HG03060 (cell line): Measurements from ENCODE around the gene PLA2G4F.

ENCODE experiments used
- ATAC-seq: cut with Tn5 transposase; IDR thresholded peaks from one replicate; pipeline ENCODE4 v1.9.1; 2021; ENCODE audit warnings: low read depth, moderate number of reproducible peaks; ENCODE audit not compliant: unreplicated experiment

PLA2G4F gene

DNA sequence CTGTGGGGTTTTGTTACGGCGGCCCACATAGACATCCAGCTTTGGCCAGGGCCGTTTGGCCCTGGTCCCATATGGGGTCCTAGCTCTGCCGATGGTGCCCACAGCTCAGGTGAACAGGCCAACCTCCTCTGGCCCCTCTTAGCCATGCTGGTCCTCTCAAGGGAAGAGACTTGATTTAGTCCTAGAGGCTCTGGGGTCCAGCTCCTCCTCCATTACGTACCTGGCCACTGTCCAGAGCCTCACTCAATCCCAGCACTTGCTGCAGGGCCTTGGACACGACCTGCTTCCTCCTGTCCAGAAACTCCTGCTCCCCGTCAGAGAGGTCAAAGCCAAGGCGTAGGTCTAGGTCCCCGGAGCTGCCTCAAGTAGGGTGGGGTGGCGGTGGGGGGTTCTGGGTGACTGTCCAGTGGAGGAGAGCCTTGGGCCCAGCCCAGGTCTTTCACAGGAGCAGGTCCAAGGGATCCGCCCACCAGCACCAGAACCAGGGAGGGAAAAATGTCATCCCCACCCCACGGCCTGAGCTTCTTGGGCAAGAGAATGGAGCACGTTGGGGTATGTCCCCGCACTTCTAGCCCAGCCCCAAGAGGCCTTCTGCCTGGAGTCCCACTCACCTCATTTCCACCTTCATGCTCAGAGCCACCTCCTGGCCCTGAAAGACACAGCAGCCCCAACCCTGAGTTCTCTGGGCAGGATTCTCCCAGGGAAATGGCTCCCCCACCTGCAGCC is 6.8 kb downstream of the PLA2G4F start:
- no peak for ATAC-seq

DNA sequence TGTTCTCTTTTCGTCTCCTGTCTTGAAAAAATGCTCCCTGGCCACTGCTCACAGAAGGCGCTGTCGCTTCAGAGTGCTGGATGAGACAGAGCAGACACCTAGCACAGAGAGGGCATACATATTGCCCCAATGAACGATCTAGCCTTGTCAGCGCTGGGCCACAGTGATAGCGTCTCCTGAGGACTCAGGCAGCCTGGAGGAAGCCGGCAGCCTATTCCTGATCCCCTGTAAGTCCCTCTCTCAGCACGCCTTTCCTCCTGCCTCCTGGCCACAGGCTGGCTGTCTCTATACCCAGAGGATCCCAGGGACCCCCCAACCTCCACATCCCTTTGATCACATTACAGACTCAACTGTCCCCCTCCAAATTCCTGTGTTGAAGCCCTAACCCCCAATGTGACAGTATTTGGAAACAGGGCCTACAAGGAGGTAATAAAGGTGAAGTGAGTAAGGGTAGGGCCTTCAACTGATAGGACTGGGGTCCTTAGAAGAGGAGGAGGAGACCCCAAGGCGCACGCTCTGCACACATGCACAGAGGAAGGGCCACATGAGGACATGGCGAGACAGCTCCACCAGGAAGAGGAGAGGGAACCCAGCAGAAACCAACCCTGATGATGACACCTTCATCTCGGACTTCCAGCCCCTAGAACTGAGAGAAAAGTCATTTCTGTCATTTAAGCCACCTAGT is 7.5 kb downstream of the PLA2G4F start:
- no peak for ATAC-seq

DNA sequence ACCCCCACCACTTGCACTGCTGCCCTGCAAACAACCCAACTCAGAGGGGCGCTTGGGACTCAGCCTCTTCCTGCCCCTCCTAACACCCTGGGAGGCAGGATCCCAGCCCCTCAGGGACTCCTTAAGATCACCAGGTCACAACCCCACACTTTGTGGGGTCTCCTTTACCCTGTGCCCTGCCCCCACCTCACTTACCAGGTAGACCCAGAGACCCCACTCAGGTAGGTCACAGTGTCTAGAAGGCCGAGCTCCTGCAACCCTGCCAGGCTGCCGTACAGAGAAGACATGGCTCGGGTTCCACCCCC is 9.1 kb downstream of the PLA2G4F start:
- ATAC-seq = no peak

DNA sequence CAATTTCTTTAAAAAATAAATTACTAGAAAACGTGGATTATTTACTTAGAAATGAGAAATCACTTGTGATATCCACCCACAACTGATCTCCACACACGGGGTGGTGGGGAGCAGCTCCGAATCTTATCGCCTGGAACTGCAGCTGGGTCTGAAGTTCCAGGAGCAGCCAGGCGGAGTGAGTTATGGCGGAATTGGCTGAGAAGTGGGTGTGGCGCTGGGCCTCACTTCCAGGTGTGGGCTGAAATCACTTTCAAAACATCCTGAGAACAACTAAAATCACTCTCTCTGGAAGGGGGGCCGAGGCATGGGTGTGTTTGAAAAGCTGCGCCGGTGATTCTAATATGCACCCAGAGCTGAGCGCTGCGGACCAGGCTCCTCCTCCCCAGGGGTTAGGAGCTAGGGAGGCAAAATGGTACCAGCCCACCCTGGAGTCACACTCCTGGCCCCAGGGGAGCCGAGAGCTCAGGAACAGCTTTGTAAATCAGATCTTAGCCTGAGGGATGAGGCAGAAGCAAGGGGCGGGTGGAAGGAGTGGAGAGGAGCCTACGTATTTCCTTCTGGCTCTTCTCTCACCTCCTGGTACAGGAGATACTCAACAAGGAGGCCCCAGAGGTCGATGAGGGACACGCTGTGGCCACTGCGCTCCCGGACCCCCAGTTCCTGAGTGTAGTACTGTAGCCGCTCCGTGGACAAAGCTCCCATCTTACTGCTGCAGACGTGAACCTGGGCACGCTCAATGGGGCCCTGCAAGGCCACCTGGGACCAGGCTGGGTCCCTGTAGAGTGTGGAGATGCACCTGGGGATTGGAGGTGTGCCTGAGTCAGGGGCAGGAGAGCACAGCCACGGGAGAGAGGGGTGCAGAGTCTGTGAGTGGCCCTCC is 9.6 kb downstream of the PLA2G4F start:
- no peak for ATAC-seq

GRCh38 chr15:42145546-42146455 is 10.6 kb downstream of the PLA2G4F start:
- ATAC-seq = no peak

- no peak for ATAC-seq
Measured at GRCh38 chr15:42144841-42145375, 11.5 kb downstream of the PLA2G4F start.

- ATAC-seq = no peak
Measured at GRCh38 chr15:42143866-42144625, 12.4 kb downstream of the PLA2G4F start.

GRCh38 chr15:42143356-42143755 is 13.1 kb downstream of the PLA2G4F start:
- ATAC-seq = no peak

DNA sequence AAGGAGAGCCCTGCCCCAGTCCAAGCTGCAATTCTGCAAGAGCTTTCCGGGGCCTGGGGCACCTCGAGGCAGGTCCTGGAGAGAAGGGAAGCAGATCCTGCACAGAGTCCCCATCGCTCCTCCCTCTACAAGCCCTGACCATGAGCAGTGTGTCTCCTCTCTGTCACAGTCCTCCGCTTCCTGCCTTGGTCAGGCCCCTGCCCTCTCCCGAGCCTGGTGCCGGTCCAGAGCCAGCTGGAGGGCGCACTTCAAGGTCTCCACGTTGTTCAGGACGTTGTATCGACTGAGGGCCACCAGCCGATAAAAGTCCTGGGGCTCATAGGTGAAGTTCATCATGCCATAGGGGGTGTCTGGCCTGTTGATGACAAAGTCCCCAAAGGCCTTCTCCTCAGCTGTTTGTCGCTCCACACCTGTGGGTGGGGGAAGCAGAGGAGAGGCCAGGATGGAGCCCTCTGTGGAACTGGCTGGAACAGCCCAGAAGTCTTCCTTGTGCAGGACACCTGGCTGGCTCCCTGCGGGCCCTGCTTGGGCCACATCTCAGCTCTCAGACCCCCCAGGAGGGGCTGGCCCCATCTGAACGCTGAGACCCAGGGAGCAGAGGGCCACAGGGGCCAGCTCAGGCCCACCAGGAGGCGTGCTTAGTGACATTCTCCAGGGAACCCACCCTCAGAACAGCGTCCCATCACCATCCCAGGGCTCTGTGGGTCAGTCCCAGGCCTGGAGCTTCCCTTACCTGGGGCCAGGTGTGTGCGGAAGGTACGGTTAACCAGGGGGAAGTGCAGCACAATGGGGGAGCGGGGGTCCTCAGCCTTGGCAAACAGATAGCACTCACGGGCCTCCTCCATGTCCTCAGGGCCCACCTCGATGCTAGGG is 14.4 kb downstream of the PLA2G4F start:
- no peak for ATAC-seq

DNA sequence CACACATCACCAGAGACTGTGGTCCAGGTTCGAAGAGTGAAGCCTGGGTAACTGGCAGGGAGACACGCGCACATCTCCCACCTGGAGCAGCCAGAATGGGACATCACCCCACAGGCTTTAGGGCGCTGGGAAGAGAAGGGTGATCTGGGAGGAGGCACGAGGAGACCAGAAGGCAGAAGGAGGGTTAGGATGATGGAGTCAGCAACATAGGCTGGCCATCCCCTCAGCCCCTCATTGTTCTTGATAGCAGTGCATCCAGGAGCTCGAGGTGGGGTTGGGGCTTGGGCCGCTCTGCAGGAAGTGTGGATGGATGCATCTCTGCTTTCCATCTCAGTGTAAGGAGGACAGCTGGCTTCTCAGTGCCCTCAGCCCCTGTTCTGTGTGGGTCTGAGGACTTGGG is 15.2 kb downstream of the PLA2G4F start:
- no peak for ATAC-seq

GRCh38 chr15:42140383-42141070 is 15.9 kb downstream of the PLA2G4F start:
- no peak for ATAC-seq

DNA sequence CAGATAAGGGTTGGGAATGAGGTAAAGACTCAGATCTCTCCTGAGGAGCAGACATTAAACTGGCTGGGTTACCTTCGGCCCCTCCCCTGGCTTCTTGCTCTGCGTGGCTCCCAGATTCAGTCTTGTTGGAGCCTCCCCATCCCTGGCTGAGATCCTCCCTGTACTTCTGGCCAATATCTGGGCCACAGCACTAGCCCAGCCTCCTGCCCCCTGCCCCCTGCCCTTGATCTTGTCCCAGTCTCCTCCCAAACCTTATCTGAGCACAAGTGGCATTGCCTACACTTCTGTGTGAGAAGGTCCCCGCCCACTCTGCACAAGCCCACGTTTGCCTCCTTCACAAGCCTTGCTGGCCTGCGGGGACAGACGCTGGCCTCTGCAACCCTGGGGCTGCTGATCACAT is 16.8 kb downstream of the PLA2G4F start:
- ATAC-seq = no peak

GRCh38 chr15:42138968-42139386 is 17.5 kb downstream of the PLA2G4F start:
- no peak for ATAC-seq

GRCh38 chr15:42138411-42138810 is 18.0 kb downstream of the PLA2G4F start:
- ATAC-seq = no peak

GRCh38 chr15:42137461-42138261 is 18.8 kb downstream of the PLA2G4F start:
- no peak for ATAC-seq

DNA sequence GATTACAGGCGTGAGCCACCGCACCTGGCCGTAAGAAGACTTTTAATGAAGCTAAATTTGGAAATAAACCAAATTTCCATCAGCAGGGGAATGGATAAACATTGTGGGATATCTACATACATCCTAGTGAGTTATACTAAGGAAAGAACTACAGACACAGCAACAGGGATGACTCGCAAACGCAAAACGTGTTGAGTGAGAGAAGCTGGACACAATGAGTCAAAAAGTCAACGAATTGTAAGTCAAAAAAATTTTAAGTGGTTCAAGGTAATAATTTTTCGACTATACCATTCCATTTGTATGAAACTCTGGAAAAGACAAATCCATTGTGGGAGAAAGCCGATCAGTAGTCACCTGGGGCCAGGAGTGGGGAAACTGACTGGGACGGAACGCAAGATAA is 19.9 kb downstream of the PLA2G4F start:
- no peak for ATAC-seq

DNA sequence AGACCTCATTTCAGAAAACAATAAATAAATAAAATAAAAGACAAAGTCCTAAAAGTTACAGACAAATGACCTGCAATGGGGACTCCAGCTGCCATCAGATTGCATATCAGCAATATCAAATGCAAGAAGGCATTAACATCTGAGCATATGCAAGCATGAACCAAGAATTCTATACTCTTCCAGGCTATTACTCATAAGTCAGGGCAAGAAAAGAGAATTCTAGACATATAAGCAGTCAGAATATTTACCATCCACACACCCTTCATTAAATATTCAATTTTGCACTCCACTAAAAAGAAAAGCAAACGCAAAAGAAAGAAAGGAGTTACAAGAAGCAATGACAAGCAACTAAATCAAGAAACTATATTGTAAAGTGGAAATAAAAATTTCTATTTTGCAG is 21.1 kb downstream of the PLA2G4F start:
- ATAC-seq = no peak
